IMR-90 (cell line): ENCODE results near the gene RASL10A. TPM values are rescaled to one million over a fixed set of nuclear protein-coding genes. Genes with fewer than 3 reads are reported as not detected.

Experiments
- ATAC-seq: fragments of 200-7000 bp; cut with Tn5 transposase; 2 replicates; pipeline ENCODE4 v1.9.1; 2020; ENCODE audit warnings: low read depth, mild to moderate bottlenecking, moderate library complexity
- BruUV-seq: library from RNA; stranded (reverse); fragments of 400-500 nt; replicated peaks from 2 replicates; lab custom pipeline; 2021; lab: Mats Ljungman, UMichigan
- CTCF ChIA-PET: fragments of 300-600 bp; formaldehyde crosslinking; extraction: SDS; loops from one replicate; lab custom pipeline; 2021; ENCODE audit warnings: antibody characterized with exemption; lab: Yijun Ruan, JAX
- POLR2A ChIA-PET: fragments of 300-600 bp; sonication (Branson Sonifier 250); formaldehyde crosslinking; loops from one replicate; lab custom pipeline; 2022; ENCODE audit warnings: antibody characterized with exemption; ENCODE audit not compliant: unreplicated experiment; lab: Charles Lee
- DNase-seq: peaks from one replicate; pipeline ENCODE4 v3.0.0; 2013
- H2AFZ ChIP-seq: replicated peaks from 2 replicates; pipeline ENCODE3; 2013; ENCODE audit warnings: low read length, mild to moderate bottlenecking; ENCODE audit not compliant: poor library complexity
- H2AK5ac ChIP-seq: 2 replicates; pipeline ENCODE4 v1.6.1; 2013; ENCODE audit warnings: low read depth, low read length, inconsistent platforms
- H2AK9ac ChIP-seq: replicated peaks from 2 replicates; pipeline ENCODE3; 2013; ENCODE audit warnings: mild to moderate bottlenecking, low read depth, low read length, moderate library complexity; ENCODE audit not compliant: poor library complexity
- H2BK120ac ChIP-seq: 2 replicates; pipeline ENCODE4 v1.6.1; 2013; ENCODE audit warnings: low read depth, low read length, inconsistent platforms
- H2BK15ac ChIP-seq: 3 replicates; pipeline ENCODE4 v1.6.1; 2013; ENCODE audit warnings: low read depth, low read length, inconsistent platforms
- H2BK20ac ChIP-seq: 2 replicates; pipeline ENCODE4 v1.6.1; 2013; ENCODE audit warnings: low read depth, mild to moderate bottlenecking, inconsistent platforms, low read length, moderate library complexity
- H2BK5ac ChIP-seq: 2 replicates; pipeline ENCODE4 v1.6.1; 2013; ENCODE audit warnings: mild to moderate bottlenecking, low read depth, low read length, inconsistent platforms; ENCODE audit not compliant: poor library complexity, severe bottlenecking
- H3K14ac ChIP-seq: replicated peaks from 2 replicates; pipeline ENCODE4 v1.6.1; 2013; ENCODE audit warnings: low read depth, low read length, inconsistent platforms
- H3K18ac ChIP-seq: 2 replicates; pipeline ENCODE4 v1.6.1; 2013; ENCODE audit warnings: low read depth, low read length, control low read depth
- H3K23ac ChIP-seq: 2 replicates; pipeline ENCODE4 v1.6.1; 2013; ENCODE audit warnings: low read depth, low read length, inconsistent platforms
- H3K27ac ChIP-seq: 2 replicates; pipeline ENCODE4 v1.5.1; 2013; ENCODE audit warnings: mild to moderate bottlenecking, control low read depth, low read length; ENCODE audit not compliant: insufficient read depth
- H3K27me3 ChIP-seq: 2 replicates; pipeline ENCODE4 v1.6.1; 2013; ENCODE audit warnings: low read length; ENCODE audit not compliant: control insufficient read depth, insufficient read depth
- H3K36me3 ChIP-seq: 2 replicates; pipeline ENCODE4 v1.6.1; 2013; ENCODE audit warnings: low read length, mixed read lengths; ENCODE audit not compliant: control insufficient read depth, insufficient read depth
- H3K4ac ChIP-seq: 2 replicates; pipeline ENCODE4 v1.6.1; 2013; ENCODE audit warnings: low read depth, low read length, inconsistent platforms
- H3K4me1 ChIP-seq: 2 replicates; pipeline ENCODE4 v1.6.1; 2013; ENCODE audit warnings: low read length, mixed read lengths; ENCODE audit not compliant: control insufficient read depth, insufficient read depth
- H3K4me2 ChIP-seq: 2 replicates; pipeline ENCODE4 v1.6.1; 2013; ENCODE audit warnings: low read depth, mild to moderate bottlenecking, control low read depth, low read length, moderate library complexity
- H3K4me3 ChIP-seq: 2 replicates; pipeline ENCODE4 v1.5.1; 2013; ENCODE audit warnings: low read depth, mild to moderate bottlenecking, control low read depth, low read length, moderate library complexity; ENCODE audit not compliant: insufficient read depth
- H3K56ac ChIP-seq: 2 replicates; pipeline ENCODE4 v1.6.1; 2013; ENCODE audit warnings: low read length, inconsistent platforms; ENCODE audit not compliant: insufficient read depth; ENCODE audit errors: extremely low read depth
- H3K79me1 ChIP-seq, 2 experiments: 2 replicates each; pipeline ENCODE4 v1.6.1; 2013; ENCODE audit warnings: low read length in 2 of 2, inconsistent platforms in 1 of 2, low read depth in 1 of 2
- H3K9ac ChIP-seq: 2 replicates; pipeline ENCODE4 v1.6.1; 2013; ENCODE audit warnings: low read depth, low read length, control low read depth
- H3K9me1 ChIP-seq: 2 replicates; pipeline ENCODE4 v1.6.1; 2013; ENCODE audit warnings: low read length, inconsistent platforms; ENCODE audit not compliant: insufficient read depth
- H3K9me3 ChIP-seq: 2 replicates; pipeline ENCODE4 v1.6.1; 2013; ENCODE audit warnings: low read length; ENCODE audit not compliant: control insufficient read depth, insufficient read depth
- H4K20me1 ChIP-seq: 2 replicates; pipeline ENCODE4 v1.6.1; 2013; ENCODE audit warnings: low read length, inconsistent platforms; ENCODE audit not compliant: insufficient read depth
- H4K5ac ChIP-seq: 2 replicates; pipeline ENCODE4 v1.6.1; 2013; ENCODE audit warnings: mild to moderate bottlenecking, low read depth, low read length, control low read depth
- H4K8ac ChIP-seq, 2 experiments: 2 replicates each; pipeline ENCODE4 v1.6.1; 2013; ENCODE audit warnings: low read depth in 2 of 2, low read length in 2 of 2, control low read depth in 1 of 2, inconsistent platforms in 1 of 2
- H4K91ac ChIP-seq: 2 replicates; pipeline ENCODE4 v1.6.1; 2013; ENCODE audit warnings: low read depth, low read length, inconsistent platforms; ENCODE audit not compliant: insufficient read depth
- FOS ChIP-seq: fragments of 150-350 bp; IDR thresholded peaks from 2 replicates; pipeline ENCODE4 v1.6.1; 2016; ENCODE audit warnings: low read depth, low read length
- POLR2A ChIP-seq: IDR thresholded peaks from 2 replicates; pipeline ENCODE4 v1.6.1; 2012; ENCODE audit warnings: mild to moderate bottlenecking, low read depth, low read length
- RAD21 ChIP-seq: IDR thresholded peaks from 2 replicates; pipeline ENCODE4 v1.6.1; 2012; ENCODE audit warnings: low read length, improper control_type of control experiment
- RCOR1 ChIP-seq: IDR thresholded peaks from 2 replicates; pipeline ENCODE4 v1.6.1; 2012; ENCODE audit warnings: mild to moderate bottlenecking, low read length, improper control_type of control experiment; ENCODE audit not compliant: insufficient replicate concordance
- USF2 ChIP-seq: fragments of 150-350 bp; IDR thresholded peaks from 2 replicates; pipeline ENCODE4 v1.6.1; 2017; ENCODE audit warnings: mild to moderate bottlenecking, antibody characterized with exemption, low read length, low read depth
- WGBS, 2 experiments: methylation state at CpG; one replicate each; pipeline versions ENCODE4 v1.1.5 to v1.1.7; 2013; ENCODE audit warnings: missing lambda C conversion rate in 2 of 2; ENCODE audit not compliant: insufficient read length in 1 of 2; ENCODE audit errors: extremely low coverage in 2 of 2; 5-methylcytosine and 5-hydroxymethylcytosine counted together
- dilution Hi-C: fragments of 300-500 bp; cut with HindIII; formaldehyde crosslinking; loops from one replicate; pipeline ENCODE4 v1.14.3; 2018; ENCODE audit warnings: low sequenced_read_pairs; ENCODE audit not compliant: unreplicated experiment
- in situ Hi-C: fragments of 300-500 bp; cut with MboI; formaldehyde crosslinking; loops from 3 replicates; pipeline ENCODE4 v1.14.3; 2019; ENCODE audit warnings: low sequenced_read_pairs, inconsistent platforms, mixed read lengths
- intact Hi-C: fragments of 100-400 bp; cut with micrococcal nuclease; formaldehyde crosslinking; loops from 2 replicates; pipeline ENCODE4 v1.10.0; 2022
- polyA plus RNA-seq, 3 experiments: library from polyadenylated mRNA; depleted of rRNA; stranded (reverse); fragments of >200 nt; gene quantifications; 2 replicates each; pipeline ENCODE4 v1.2.3, GENCODE V29; 2012; ENCODE audit warnings: low replicate concordance in 1 of 3
- total RNA-seq: library from RNA; depleted of rRNA; stranded (reverse); fragments of >200 nt; gene quantifications from 2 replicates; pipeline ENCODE4 v1.2.3, GENCODE V29; 2012

The RASL10A gene
- total and polyA plus RNA-seq, 2 of the 4 experiments (the other 2 are of a cell fraction) = 0.26 TPM; not detected in 1

DNA sequence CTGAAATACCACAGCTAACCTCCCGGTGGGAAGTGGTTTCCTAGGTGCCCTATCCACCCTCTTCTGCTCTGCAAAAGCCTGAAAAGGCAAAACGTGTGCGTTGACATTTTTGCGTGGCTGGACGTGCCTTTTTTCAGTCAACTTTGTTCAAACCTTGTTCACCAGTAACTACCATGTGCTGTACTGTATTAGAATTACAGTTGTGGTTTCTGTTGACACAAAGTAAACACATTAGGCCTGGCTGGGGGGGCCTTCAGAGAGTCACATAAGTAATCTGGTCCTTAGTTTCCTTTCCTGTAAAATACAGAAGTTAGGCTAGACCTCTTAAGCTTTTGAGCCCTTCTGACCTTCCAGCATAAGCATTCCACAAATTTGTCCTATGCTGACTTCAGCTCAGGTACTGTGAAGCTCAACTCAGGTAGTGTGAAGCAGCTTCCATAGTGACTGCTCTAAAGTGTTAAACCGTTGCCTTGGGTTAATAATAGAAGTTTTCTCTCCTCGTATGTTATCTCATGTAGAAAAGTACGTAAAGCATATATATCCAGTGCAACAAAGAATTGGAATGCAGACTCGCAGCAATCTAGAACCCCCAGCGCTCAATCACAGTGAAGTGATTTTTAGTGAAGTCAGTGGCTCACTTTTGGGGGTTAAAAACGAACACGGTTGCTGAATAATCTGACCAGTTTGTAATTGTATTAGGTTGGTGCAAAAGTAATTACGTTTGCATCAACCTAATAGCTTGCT is 45.6 kb downstream of the RASL10A start (continued):
- TF ChIP-seq USF2 (no peak), FOS (no peak), POLR2A (0 out of 2 replicates have a peak, but pooled peaks have one; percentile 9), RCOR1 (no peak)

DNA sequence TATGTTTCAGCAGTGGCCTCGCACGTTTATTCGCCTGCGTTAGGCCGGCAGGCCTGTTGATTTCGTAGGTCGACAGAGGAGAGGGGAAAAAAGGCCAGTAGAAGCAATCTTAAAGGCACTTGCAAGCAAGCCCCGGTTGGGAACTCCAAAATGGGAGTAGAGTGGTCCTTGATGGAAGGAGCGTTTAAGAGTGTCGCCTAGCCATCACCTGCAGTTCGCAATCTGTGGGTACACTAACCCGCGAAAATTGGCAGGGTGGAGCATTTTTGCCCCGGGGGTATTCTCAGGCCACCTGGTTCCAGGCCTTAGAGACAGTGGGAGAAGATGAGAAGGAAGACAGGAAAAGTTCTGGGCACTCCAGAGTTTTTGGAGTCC is 46.3 kb downstream of the RASL10A start:
- H4K91ac ChIP-seq = no peak overlapping the region
- no peak for ATAC-seq
- peak overlapping the region; percentile 88; the same call in 1 of the 2 replicates for H2AK5ac ChIP-seq
- no peak overlapping the region for H2BK15ac ChIP-seq
- peaks cover 15 to 57% of the 10 kb centered on the region in 2 experiments for H3K79me1 ChIP-seq
- peak overlapping the region; percentile 62 for H2AK9ac ChIP-seq
- H3K36me3 ChIP-seq = peaks cover 23% of the 10 kb centered on the region
- no peaks in the 10 kb centered on the region for H3K9me3 ChIP-seq
- no peak for DNase-seq
- peak overlapping the region; percentile 100 for H3K56ac ChIP-seq
- peak overlapping the region in 1 of 2 experiments; percentile 74; a peak in 2 of 4 replicates for H4K8ac ChIP-seq
- H3K4me2 ChIP-seq = peak overlapping the region; percentile 92
- intact Hi-C loops = no loop called here
- no peak overlapping the region for H2BK20ac ChIP-seq
- H3K27me3 ChIP-seq = no peaks in the 10 kb centered on the region
- H2BK120ac ChIP-seq = no peak overlapping the region
- H2BK5ac ChIP-seq = no peak overlapping the region
- in situ Hi-C loops = no loop called here
- CTCF ChIA-PET = no interaction called here
- peaks cover 58% of the 10 kb centered on the region for H4K20me1 ChIP-seq
- POLR2A ChIA-PET = no interaction called here
- no TSS peak for BruUV-seq
- H2AFZ ChIP-seq = no peak overlapping the region
- H3K4ac ChIP-seq = peak overlapping the region; percentile 95; the same call in 1 of the 2 replicates
- no peak for TF ChIP-seq RAD21
- peak overlapping the region; percentile 77 for H3K23ac ChIP-seq
- no peak overlapping the region for H4K5ac ChIP-seq
- dilution Hi-C loops = no loop called here
- H3K14ac ChIP-seq = peak overlapping the region; percentile 70
- no peak overlapping the region for H3K18ac ChIP-seq
- peaks cover 17% of the 10 kb centered on the region for H3K4me1 ChIP-seq
- WGBS, 2 experiments = no CpG with 5 or more reads among the region's 14 CpGs
- peaks cover 16% of the 10 kb centered on the region for H3K9me1 ChIP-seq
- peak overlapping the region; percentile 75 for H3K4me3 ChIP-seq
- H3K27ac ChIP-seq = peak overlapping the region; percentile 98
- peak overlapping the region; percentile 99 for H3K9ac ChIP-seq
